NT2/D1 (cell line): ENCODE data around the gene PICALM.

Source experiments
- YY1 ChIP-seq: IDR thresholded peaks from 2 replicates; pipeline ENCODE4 v1.6.1; 2011; ENCODE audit not compliant: insufficient read length, insufficient read depth
- ZNF274 ChIP-seq: IDR thresholded peaks from 2 replicates; pipeline ENCODE4 v1.6.1; 2011; ENCODE audit warnings: mild to moderate bottlenecking, low read depth, low read length

GRCh38 chr11:85935751-85936150, 133.1 kb downstream of the PICALM start:
- TF ChIP-seq ZNF274: no peak
- no peak for TF ChIP-seq YY1
